Bladder microvascular endothelial cell (primary cell): ENCODE measurements around the gene ITLN1. TPM values are rescaled to one million over a fixed set of nuclear protein-coding genes. Genes with fewer than 3 reads are reported as not detected.

ENCODE experiments used
- total RNA-seq: library from RNA; depleted of rRNA; stranded (reverse); fragments of >200 nt; gene quantifications from 2 replicates; pipeline ENCODE4 v1.2.3, GENCODE V29; 2014

ITLN1 gene
- total RNA-seq: not detected in 2 replicates

DNA sequence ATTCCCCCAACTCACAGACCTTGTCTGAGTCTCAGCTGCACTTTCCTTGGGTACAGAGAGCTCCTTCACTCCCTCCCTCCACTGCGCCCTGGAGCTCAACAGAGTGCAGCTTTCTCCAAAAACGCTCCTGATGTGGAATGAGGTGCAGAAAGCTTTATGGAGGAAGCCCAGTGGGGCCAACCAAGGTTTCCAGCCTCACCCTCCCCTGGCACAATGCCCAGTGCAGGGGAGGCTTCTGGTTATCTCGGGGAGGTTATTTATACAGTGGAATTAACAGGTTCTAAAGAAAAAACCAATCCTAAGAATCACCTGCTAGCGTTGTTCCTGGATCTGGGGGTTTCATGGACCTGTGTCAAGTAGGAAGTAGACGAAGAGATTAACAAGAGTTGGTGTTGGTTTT, at the start of gene ITLN1:
ITLN1 (minus strand) TSS at position 139 of the 400 bp plus-strand sequence. CDS start 303 bp downstream, outside the sequence.

GRCh38 chr1:160862203-160863060, 22.5 kb downstream of the ITLN1 start, which contains the start of gene CD244:
Gene CD244 (minus strand): TSS chr1:160862887. CDS start chr1:160862677, 210 bp downstream.

Other genes with a start within 250 kb of the ITLN1 start
- not detected in 2 replicates for gene SLAMF1, start 238.1 kb downstream of the ITLN1 start, total RNA-seq
- not detected in 2 replicates for gene CD48, start 173.4 kb downstream of the ITLN1 start, total RNA-seq
- not detected in 2 replicates for gene SLAMF7, start 145.9 kb downstream of the ITLN1 start, total RNA-seq
- gene LY9, start 89.0 kb downstream of the ITLN1 start, total RNA-seq: not detected in 2 replicates
- gene CD244, start 22.3 kb downstream of the ITLN1 start, total RNA-seq: not detected in 2 replicates
- gene ITLN2, start 69.6 kb upstream of the ITLN1 start, total RNA-seq: not detected in 2 replicates
- gene F11R, start 136.0 kb upstream of the ITLN1 start, total RNA-seq: 84.2 and 331 TPM in 2 replicates
- gene TSTD1, start 153.8 kb upstream of the ITLN1 start, total RNA-seq: 3.8 TPM in 1 of 2 replicates, not detected in the other
- 104 and 119 TPM in 2 replicates for gene USF1, start 160.8 kb upstream of the ITLN1 start, total RNA-seq
- gene ARHGAP30, start 184.7 kb upstream of the ITLN1 start, total RNA-seq: not detected in 2 replicates
- 0.31 and 0.32 TPM in 2 replicates for gene NECTIN4, start 204.4 kb upstream of the ITLN1 start, total RNA-seq
- 1.5 and 1.6 TPM in 2 replicates for gene KLHDC9, start 213.2 kb upstream of the ITLN1 start, total RNA-seq
- 31.4 and 45.7 TPM in 2 replicates for gene PFDN2, start 232.9 kb upstream of the ITLN1 start, total RNA-seq
- 10.8 and 12.5 TPM in 2 replicates for gene NIT1, start 232.9 kb upstream of the ITLN1 start, total RNA-seq
- 21.7 and 47.4 TPM in 2 replicates for gene DEDD, start 247.5 kb upstream of the ITLN1 start, total RNA-seq